Measurements from ENCODE around the gene VSTM2B. TPM values are rescaled to one million over a fixed set of nuclear protein-coding genes. Genes with fewer than 3 reads are reported as not detected.

Gene VSTM2B
- total RNA-seq, 1 experiment from 2014 or later: not detected

DNA sequence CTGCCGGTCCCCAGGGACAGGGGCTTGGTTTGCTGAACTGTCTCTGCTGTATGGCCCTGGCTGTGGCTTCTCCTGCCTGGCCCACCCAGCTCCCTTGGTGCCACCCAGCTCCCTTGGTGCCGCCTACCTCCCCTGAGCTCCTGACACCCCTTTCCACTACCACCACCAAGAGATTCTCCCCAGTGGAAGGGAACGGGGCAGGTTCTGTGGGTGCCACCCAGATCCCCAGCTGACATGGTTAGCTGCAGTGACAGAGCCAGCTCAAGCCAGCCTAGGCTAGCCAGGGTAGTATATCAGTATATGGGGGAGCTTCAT, 51.8 kb downstream of the VSTM2B start:
- TF ChIP-seq, protein P1, sequence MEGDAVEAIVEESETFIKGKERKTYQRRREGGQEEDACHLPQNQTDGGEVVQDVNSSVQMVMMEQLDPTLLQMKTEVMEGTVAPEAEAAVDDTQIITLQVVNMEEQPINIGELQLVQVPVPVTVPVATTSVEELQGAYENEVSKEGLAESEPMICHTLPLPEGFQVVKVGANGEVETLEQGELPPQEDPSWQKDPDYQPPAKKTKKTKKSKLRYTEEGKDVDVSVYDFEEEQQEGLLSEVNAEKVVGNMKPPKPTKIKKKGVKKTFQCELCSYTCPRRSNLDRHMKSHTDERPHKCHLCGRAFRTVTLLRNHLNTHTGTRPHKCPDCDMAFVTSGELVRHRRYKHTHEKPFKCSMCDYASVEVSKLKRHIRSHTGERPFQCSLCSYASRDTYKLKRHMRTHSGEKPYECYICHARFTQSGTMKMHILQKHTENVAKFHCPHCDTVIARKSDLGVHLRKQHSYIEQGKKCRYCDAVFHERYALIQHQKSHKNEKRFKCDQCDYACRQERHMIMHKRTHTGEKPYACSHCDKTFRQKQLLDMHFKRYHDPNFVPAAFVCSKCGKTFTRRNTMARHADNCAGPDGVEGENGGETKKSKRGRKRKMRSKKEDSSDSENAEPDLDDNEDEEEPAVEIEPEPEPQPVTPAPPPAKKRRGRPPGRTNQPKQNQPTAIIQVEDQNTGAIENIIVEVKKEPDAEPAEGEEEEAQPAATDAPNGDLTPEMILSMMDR (IDR thresholded peaks at IDR 0.05; ENCODE audit: insufficient read depth in 1 of 2, low read depth in 1 of 2, low read length in 1 of 2, severe bottlenecking in 1 of 2, unreplicated experiment in 1 of 2): no peak
- no peaks in the 10 kb centered on the region for H3K36me3 Mint-ChIP-seq (ENCODE audit: insufficient read depth, unreplicated experiment)
- intact Hi-C loops (cut with micrococcal nuclease; ENCODE audit: unreplicated experiment): no loop called here
- POLR2A ChIA-PET: no interaction called here
- no peak overlapping the region for H3K4me3 Mint-ChIP-seq (ENCODE audit: unreplicated experiment)
- Histone ChIP-seq H3K9me3 (no peaks in the 10 kb centered on the region), H3K36me3 (ENCODE audit: control insufficient read depth, insufficient read depth, low read length) (no peaks in the 10 kb centered on the region), H3K4me3 (ENCODE audit: low read depth, low read length) (no peak overlapping the region), H3K27me3 (replicated peaks; ENCODE audit: control insufficient read depth, insufficient read depth, low read length) (no peaks in the 10 kb centered on the region), H3K4me1 (no peaks in the 10 kb centered on the region)
- H3K4me1 Mint-ChIP-seq (ENCODE audit: low read depth, unreplicated experiment): no peaks in the 10 kb centered on the region
- no TSS peak for BruUV-seq (replicated peaks)
- DNase-seq: no peak
- no peak overlapping the region for H3K27ac Mint-ChIP-seq (ENCODE audit: unreplicated experiment)
- peaks cover 8% of the 10 kb centered on the region for H3K27me3 Mint-ChIP-seq (ENCODE audit: insufficient read depth, unreplicated experiment)
- H3K9me3 Mint-ChIP-seq (ENCODE audit: unreplicated experiment): no peaks in the 10 kb centered on the region
- CTCF ChIA-PET: no interaction called here

GRCh38 chr19:29578349-29578748, 52.6 kb downstream of the VSTM2B start:
- ChIA-PET POLR2A (no interaction called here), CTCF (no interaction called here)
- Mint-ChIP-seq H3K9me3 (ENCODE audit: unreplicated experiment) (no peaks in the 10 kb centered on the region), H3K4me1 (ENCODE audit: low read depth, unreplicated experiment) (no peaks in the 10 kb centered on the region), H3K27ac (ENCODE audit: unreplicated experiment) (no peak overlapping the region), H3K36me3 (ENCODE audit: insufficient read depth, unreplicated experiment) (no peaks in the 10 kb centered on the region), H3K4me3 (ENCODE audit: unreplicated experiment) (no peak overlapping the region), H3K27me3 (ENCODE audit: insufficient read depth, unreplicated experiment) (peaks cover 8% of the 10 kb centered on the region)
- no peak for DNase-seq
- TF ChIP-seq, protein P1 (IDR thresholded peaks at IDR 0.05; ENCODE audit: insufficient read depth in 1 of 2, low read depth in 1 of 2, low read length in 1 of 2, severe bottlenecking in 1 of 2, unreplicated experiment in 1 of 2): no peak
- no peak overlapping the region for H3K4me3 ChIP-seq (ENCODE audit: low read depth, low read length)
- intact Hi-C loops (cut with micrococcal nuclease; ENCODE audit: unreplicated experiment): no loop called here
- no peaks in the 10 kb centered on the region for H3K9me3 ChIP-seq
- no peaks in the 10 kb centered on the region for H3K4me1 ChIP-seq
- no peaks in the 10 kb centered on the region for H3K27me3 ChIP-seq (replicated peaks; ENCODE audit: control insufficient read depth, insufficient read depth, low read length)
- H3K36me3 ChIP-seq (ENCODE audit: control insufficient read depth, insufficient read depth, low read length): no peaks in the 10 kb centered on the region
- no TSS peak for BruUV-seq (replicated peaks)

GRCh38 chr19:29579308-29579910, 53.6 kb downstream of the VSTM2B start:
- TF ChIP-seq, protein P1 (IDR thresholded peaks at IDR 0.05; ENCODE audit: insufficient read depth in 1 of 2, low read depth in 1 of 2, low read length in 1 of 2, severe bottlenecking in 1 of 2, unreplicated experiment in 1 of 2): no peak
- ChIA-PET POLR2A (no interaction called here), CTCF (no interaction called here)
- Mint-ChIP-seq H3K4me1 (ENCODE audit: low read depth, unreplicated experiment) (no peaks in the 10 kb centered on the region), H3K9me3 (ENCODE audit: unreplicated experiment) (no peaks in the 10 kb centered on the region), H3K27ac (ENCODE audit: unreplicated experiment) (no peak overlapping the region), H3K4me3 (ENCODE audit: unreplicated experiment) (no peak overlapping the region), H3K27me3 (ENCODE audit: insufficient read depth, unreplicated experiment) (peaks cover 8% of the 10 kb centered on the region), H3K36me3 (ENCODE audit: insufficient read depth, unreplicated experiment) (no peaks in the 10 kb centered on the region)
- intact Hi-C loops (cut with micrococcal nuclease; ENCODE audit: unreplicated experiment): no loop called here
- Histone ChIP-seq H3K4me3 (ENCODE audit: low read depth, low read length) (no peak overlapping the region), H3K36me3 (ENCODE audit: control insufficient read depth, insufficient read depth, low read length) (no peaks in the 10 kb centered on the region), H3K9me3 (no peaks in the 10 kb centered on the region), H3K27me3 (replicated peaks; ENCODE audit: control insufficient read depth, insufficient read depth, low read length) (no peaks in the 10 kb centered on the region), H3K4me1 (no peaks in the 10 kb centered on the region)
- no peak for DNase-seq
- no TSS peak for BruUV-seq (replicated peaks)

Measured in Caco-2 (cell line).